OCI-LY3 (cell line): ENCODE results near the gene TAGAP.

Experiments
- CTCF ChIP-seq: fragments of 200-600, 300-600 bp; sonication (generic); IDR thresholded peaks from 2 replicates; pipeline ENCODE4 v1.5.1; 2014; ENCODE audit warnings: antibody characterized with exemption, low read length, low read depth
- EZH2phosphoT487 ChIP-seq: fragments of 200-600 bp; shearing (Covaris generic); IDR thresholded peaks from 2 replicates; pipeline ENCODE4 v1.6.1; 2018; ENCODE audit warnings: antibody characterized with exemption, mixed run types, low read depth

GRCh38 chr6:159047891-159048685 is 3.3 kb upstream of the TAGAP start:
- no peak for TF ChIP-seq CTCF
- TF ChIP-seq EZH2phosphoT487: no peak
